Measurements from ENCODE around the gene ORC3.

- no peak for TF ChIP-seq POLR2A (IDR thresholded peaks at IDR 0.05; ENCODE audit: low read depth, low read length)
- TF ChIP-seq POLR2AphosphoS5 (IDR thresholded peaks at IDR 0.05; ENCODE audit: low read depth, low read length): no peak
- TF ChIP-seq TAF1 (IDR thresholded peaks at IDR 0.05; ENCODE audit: low read depth, low read length): no peak
- no peak for TF ChIP-seq SPI1 (IDR thresholded peaks at IDR 0.05; ENCODE audit: low read depth, low read length)
- no peak for TF ChIP-seq PAX5 (IDR thresholded peaks at IDR 0.05; ENCODE audit: insufficient read depth, low read length, severe bottlenecking)
Observed at GRCh38 chr6:87541744-87542143, 48.2 kb upstream of the ORC3 start.
